AG09309 (cell line): ENCODE results near the gene H3-3A.

Experiments used
- DNase-seq: peaks from one replicate; pipeline ENCODE4 v3.0.0-alpha.2; 2010; ENCODE audit warnings: low read depth
- H3K4me3 ChIP-seq: 2 replicates; pipeline ENCODE4 v1.5.1; 2011; ENCODE audit warnings: mild to moderate bottlenecking, low read depth, low read length, moderate library complexity; ENCODE audit not compliant: control insufficient read depth
- CTCF ChIP-seq: IDR thresholded peaks from 2 replicates; pipeline ENCODE4 v1.5.1; 2011; ENCODE audit warnings: mild to moderate bottlenecking, low read depth, low read length, inconsistent platforms; ENCODE audit not compliant: insufficient read depth, control insufficient read depth; ENCODE audit errors: missing control alignments

The H3-3A gene

GRCh38 chr1:226098870-226099835, 36.6 kb downstream of the H3-3A start:
- no peak for DNase-seq
- no peak for TF ChIP-seq CTCF
- no peak overlapping the region for H3K4me3 ChIP-seq

DNA sequence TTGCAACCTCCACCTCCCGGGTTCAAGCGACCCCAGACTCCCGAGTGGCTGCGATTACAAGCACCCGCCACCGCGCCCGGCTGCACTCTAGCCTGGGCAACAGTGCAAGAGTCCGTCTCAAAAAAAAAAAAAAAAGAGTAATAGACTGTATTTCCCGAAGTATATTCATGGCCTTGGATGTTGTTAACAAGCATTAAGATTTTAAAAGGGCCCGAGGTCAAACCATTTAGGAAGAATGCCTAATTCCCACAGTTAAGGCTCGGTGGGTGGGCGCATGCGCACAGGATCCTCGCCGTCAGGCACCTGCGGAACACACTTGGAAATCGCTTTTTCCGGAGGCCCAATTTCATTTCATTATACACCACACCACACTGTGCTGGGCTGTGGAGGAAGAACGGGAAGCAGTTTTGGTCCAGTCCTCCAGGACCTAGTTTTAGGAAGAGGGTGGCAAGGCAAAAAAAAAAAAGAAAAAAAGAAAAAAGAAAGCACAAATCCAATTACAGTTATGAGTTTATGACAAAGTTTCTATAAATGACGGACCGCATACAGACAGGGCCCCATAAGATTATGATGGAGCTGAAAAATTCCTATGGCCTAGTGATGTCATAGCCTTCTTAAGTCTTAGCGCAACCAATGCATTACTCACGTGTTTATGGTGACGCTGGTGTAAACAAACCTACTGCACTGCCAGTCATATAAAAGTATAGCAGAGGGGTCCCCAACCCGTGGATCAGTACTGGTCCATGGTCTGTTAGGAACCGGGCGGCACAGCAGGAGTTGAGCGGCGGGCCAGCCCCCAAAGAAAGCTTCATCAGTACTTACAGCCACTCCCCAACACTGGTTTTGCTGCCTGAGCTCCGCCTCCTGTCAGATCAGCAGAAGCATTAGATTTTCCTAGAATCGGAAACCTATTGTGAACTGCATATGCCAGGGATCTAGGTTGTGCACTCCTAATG, 38.2 kb downstream of the H3-3A start:
- TF ChIP-seq CTCF, result no peak
- H3K4me3 ChIP-seq, result peak overlapping the region; percentile 28
- DNase-seq, result no peak

DNA sequence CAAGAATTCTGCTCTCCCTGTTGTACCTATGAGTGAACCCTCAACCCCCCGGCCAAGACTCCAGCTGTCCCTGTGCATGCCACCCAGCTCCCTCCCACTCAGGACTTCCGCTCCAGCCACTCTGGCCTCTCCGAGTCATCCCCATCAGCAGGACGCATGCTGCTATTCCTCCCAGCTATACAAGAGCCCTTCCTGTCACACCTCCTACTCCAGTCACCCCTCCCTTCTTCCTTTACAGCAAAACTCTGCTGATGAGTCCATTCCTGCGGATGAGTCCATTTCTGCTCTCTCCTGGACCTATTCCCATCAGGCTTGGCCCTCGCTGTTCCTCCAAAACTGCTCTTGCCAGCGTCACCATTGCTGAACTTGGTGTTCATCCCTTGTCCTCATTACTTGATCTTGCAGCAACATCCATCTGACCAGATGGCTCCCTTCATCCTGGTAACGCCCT, 42.2 kb downstream of the H3-3A start:
- DNase-seq, result no peak
- H3K4me3 ChIP-seq, result no peak overlapping the region
- no peak for TF ChIP-seq CTCF

DNA sequence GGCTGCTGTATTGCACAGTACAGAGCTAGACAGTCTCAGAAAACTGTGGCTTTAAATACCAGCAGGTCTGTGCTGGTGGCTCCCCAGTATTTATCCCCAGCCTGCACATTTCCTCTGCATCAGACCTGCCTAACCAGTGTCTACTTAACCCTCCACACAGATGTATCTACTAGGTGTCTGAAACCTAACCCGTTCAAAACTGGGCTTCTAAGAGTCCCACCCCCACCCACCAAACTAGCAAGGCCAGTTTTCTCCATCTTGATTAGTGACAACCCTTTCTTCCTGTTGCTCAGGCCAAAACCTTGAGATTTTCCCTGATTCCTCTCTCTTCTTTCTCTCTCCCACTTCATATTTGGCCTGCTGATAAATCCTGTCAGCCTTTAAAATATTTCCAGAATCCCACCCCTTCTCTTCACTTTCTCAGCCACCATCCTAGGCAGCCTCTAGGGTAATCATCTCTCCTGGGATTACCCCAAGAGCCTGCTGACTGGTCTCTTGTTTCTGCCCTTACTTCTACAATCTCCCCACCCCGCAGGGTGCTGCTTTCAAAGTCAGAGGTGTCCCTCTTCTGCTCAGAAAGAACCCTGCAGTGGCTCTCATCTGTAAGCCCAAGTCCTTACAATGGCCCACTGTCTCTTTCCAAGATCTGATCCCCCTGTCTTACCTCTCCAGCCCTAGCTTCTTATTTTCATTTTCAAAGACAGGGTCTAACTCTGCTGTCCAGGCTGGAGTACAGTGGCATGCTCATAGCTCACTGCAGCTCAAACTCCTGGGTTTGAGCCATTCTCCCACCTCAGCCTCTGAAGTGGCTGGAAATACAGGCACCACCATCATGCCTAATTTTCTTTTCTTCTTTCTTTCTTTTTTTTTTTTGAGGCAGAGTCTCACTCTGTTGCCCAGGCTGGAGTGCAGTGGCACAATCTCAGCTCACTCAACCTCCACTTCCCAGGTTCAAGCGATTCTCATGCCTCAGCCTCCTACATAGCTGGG, 45.2 kb downstream of the H3-3A start:
- no peak for TF ChIP-seq CTCF
- DNase-seq, result no peak
- H3K4me3 ChIP-seq, result no peak overlapping the region

- no peak for TF ChIP-seq CTCF
- DNase-seq, result no peak
- H3K4me3 ChIP-seq, result peak overlapping the region; percentile 33
These were observed 46.7 kb downstream of the H3-3A start for GRCh38 chr1:226108935-226109828.
